Right atrium auricular region (tissue), 2 donors: ENCODE results near the gene SPRED3. TPM values are rescaled to one million over a fixed set of nuclear protein-coding genes. Genes with fewer than 3 reads are reported as not detected.

Source experiments
- DNase-seq: peaks from one replicate; pipeline ENCODE4 v3.0.0-alpha.2; 2019; ENCODE audit warnings: low spot score
- H3K27ac ChIP-seq, 2 donors: fragments of 200-600 bp; sonication (generic); 1 replicate in 1 of 2; 2 replicates in 1 of 2; pipeline ENCODE4 v1.5.1; 2016 to 2019
- H3K27me3 ChIP-seq, 2 donors: fragments of 200-600 bp; sonication (generic); one replicate each; pipeline versions ENCODE4 v1.5.1 to v1.6.0; 2017 to 2019
- H3K36me3 ChIP-seq: fragments of 200-600 bp; sonication (generic); one replicate; pipeline ENCODE4 v1.5.1; 2016
- H3K4me1 ChIP-seq, 2 donors: fragments of 200-600 bp; sonication (generic); one replicate each; pipeline versions ENCODE4 v1.5.1 to v1.6.0; 2017 to 2019
- H3K4me3 ChIP-seq, 2 donors: fragments of 200-600 bp; sonication (generic); 1 replicate in 1 of 2; 2 replicates in 1 of 2; pipeline ENCODE4 v1.5.1; 2017 to 2019; ENCODE audit warnings: mild to moderate bottlenecking in 1 of 2, moderate library complexity in 1 of 2
- H3K9me3 ChIP-seq, 2 donors: fragments of 200-600 bp; sonication (generic); one replicate each; pipeline ENCODE4 v1.5.1; 2019
- total RNA-seq, 2 donors: library from RNA; depleted of rRNA; stranded (reverse); fragments of >200 nt; gene quantifications; one replicate each; pipeline ENCODE4 v1.1.0, GENCODE V29; 2016
- TF ChIP-seq, protein P1 (sequence below), 2 donors: fragments of 200-600 bp; sonication (generic); IDR thresholded peaks; one replicate each; pipeline ENCODE4 v1.5.1; 2019; ENCODE audit warnings: antibody characterized with exemption in 2 of 2

The SPRED3 gene
- total RNA-seq, 2 donors from 2014 or later = 0.56 to 0.67 TPM

DNA sequence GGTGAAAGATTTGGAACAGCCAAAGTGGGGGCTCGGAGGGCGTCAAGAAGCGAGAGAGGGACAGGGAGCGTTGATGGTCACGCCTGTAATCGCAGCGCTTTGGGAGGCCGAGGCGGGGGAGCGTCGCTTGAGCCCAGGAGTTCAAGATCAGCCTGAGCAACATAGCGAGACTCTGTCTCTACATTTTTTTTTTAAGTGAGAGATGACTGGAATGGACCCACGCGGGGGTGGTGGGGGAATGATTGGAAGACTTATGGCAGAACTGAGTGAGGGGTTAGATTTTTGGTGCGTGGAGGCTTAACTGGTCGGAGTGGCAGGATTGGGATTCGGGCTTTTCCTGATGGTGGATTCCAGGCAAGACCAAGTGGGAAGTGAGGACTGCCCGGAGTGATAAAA, 13.4 kb upstream of the SPRED3 start:
- TF ChIP-seq, protein P1, sequence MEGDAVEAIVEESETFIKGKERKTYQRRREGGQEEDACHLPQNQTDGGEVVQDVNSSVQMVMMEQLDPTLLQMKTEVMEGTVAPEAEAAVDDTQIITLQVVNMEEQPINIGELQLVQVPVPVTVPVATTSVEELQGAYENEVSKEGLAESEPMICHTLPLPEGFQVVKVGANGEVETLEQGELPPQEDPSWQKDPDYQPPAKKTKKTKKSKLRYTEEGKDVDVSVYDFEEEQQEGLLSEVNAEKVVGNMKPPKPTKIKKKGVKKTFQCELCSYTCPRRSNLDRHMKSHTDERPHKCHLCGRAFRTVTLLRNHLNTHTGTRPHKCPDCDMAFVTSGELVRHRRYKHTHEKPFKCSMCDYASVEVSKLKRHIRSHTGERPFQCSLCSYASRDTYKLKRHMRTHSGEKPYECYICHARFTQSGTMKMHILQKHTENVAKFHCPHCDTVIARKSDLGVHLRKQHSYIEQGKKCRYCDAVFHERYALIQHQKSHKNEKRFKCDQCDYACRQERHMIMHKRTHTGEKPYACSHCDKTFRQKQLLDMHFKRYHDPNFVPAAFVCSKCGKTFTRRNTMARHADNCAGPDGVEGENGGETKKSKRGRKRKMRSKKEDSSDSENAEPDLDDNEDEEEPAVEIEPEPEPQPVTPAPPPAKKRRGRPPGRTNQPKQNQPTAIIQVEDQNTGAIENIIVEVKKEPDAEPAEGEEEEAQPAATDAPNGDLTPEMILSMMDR (IDR thresholded peaks at IDR 0.05) = no peak
- peak overlapping the region; percentile 82 to 91 for H3K4me3 ChIP-seq
- no peaks in the 10 kb centered on the region for H3K9me3 ChIP-seq
- H3K4me1 ChIP-seq = peaks cover 0 to 28% of the 10 kb centered on the region in 2 donors
- H3K27me3 ChIP-seq = no peaks in the 10 kb centered on the region
- DNase-seq = no peak
- peaks cover 34% of the 10 kb centered on the region for H3K36me3 ChIP-seq
- H3K27ac ChIP-seq = peak overlapping the region; percentile 91 to 92

DNA sequence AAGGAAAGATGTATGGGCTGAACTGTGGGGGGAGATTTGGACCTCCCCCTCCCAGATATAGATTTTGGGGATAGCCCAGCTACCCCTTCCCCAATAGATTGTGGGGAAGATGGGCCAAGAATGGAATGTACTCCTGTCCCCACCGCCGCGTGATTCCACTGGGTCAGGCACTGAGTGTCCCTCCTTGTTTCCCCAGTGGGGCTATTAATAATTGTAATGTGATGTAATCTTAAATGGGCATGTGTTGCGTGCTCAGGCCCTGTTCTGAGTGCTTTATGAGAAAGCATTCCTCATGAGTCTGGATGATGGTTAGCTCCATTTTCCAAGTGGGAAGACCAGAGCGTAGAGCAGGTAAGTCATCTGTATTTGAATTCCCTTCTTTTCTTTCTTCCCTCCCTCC, 12.7 kb upstream of the SPRED3 start:
- peaks cover 0 to 28% of the 10 kb centered on the region in 2 donors for H3K4me1 ChIP-seq
- TF ChIP-seq, protein P1 (IDR thresholded peaks at IDR 0.05) = no peak
- H3K27ac ChIP-seq = peak overlapping the region; percentile 91 to 92
- H3K27me3 ChIP-seq = no peaks in the 10 kb centered on the region
- H3K4me3 ChIP-seq = peak overlapping the region; percentile 82 to 91
- peaks cover 40% of the 10 kb centered on the region for H3K36me3 ChIP-seq
- no peaks in the 10 kb centered on the region for H3K9me3 ChIP-seq
- no peak for DNase-seq

DNA sequence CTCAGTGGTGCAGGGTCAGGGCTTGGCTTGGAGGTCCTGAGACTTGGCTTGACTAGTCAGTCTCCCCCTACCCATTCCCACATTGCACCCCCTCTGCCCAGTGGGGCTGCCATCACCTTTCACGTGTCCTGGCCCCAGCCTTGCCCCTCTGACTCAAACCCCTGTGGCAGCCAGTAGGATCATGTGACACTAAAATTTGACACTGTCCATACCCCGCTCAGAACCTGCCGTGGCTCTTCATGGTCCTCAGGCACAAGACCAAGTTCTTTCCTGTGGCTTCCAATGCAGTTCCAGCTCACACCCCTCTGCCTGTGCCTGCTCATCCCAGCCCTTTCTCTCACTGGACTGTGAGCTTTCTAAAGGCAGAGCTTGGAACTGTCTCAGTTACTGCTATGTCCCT, 11.9 kb upstream of the SPRED3 start:
- H3K27me3 ChIP-seq = no peaks in the 10 kb centered on the region
- DNase-seq = no peak
- H3K27ac ChIP-seq = peak overlapping the region; percentile 91 to 92
- no peak overlapping the region for H3K4me3 ChIP-seq
- H3K4me1 ChIP-seq = peaks cover 0 to 28% of the 10 kb centered on the region in 2 donors
- TF ChIP-seq, protein P1 (IDR thresholded peaks at IDR 0.05) = no peak
- H3K9me3 ChIP-seq = no peaks in the 10 kb centered on the region
- H3K36me3 ChIP-seq = peaks cover 49% of the 10 kb centered on the region

DNA sequence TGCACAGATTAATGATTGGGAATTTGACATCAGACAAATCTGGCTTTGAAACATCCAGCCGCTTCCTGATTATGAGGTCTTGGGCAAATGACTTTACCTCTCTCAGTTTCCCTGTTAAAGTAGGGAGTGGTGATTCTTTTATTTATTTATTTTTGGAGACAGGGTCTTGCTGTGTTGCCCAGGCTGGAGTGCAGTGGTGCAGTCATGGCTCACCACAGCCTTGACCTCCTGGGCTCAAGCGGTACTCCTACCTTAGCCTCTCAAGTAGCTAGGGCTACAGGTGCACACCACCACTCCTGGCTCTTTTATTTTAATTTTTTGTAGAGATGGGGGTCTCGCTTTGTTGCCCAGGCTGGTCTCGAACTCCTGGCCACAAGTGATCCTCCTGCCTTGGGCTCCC, 11.4 kb upstream of the SPRED3 start:
- Histone ChIP-seq H3K4me3 (no peak overlapping the region), H3K27me3 (no peaks in the 10 kb centered on the region), H3K4me1 (peaks cover 0 to 28% of the 10 kb centered on the region in 2 donors), H3K36me3 (peaks cover 53% of the 10 kb centered on the region), H3K9me3 (no peaks in the 10 kb centered on the region), H3K27ac (peak overlapping the region in 1 of 2 donors; percentile 92)
- no peak for DNase-seq
- TF ChIP-seq, protein P1 (IDR thresholded peaks at IDR 0.05) = no peak

DNA sequence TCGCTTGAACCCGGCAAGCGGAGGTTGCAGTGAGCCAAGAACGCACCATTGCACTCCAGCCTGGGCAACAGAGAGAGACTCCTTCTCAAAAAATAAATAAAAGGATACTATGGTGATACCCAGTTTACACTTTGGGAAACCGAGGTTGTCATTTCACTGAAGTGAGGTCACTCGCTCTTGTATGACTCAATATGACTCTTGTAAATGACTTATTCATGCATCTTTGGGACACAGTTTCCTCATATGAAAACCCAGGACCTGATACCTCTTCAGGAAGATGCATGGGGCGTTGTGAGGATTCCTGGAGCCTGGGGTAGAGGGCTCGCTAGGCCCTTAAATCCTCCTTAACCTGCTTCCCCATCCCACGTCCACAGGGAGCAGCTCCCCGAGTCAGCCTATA, 9.6 kb upstream of the SPRED3 start:
- Histone ChIP-seq H3K36me3 (peaks cover 72% of the 10 kb centered on the region), H3K27me3 (no peaks in the 10 kb centered on the region), H3K9me3 (no peaks in the 10 kb centered on the region), H3K4me1 (peaks cover 0 to 26% of the 10 kb centered on the region in 2 donors), H3K27ac (no peak overlapping the region), H3K4me3 (no peak overlapping the region)
- TF ChIP-seq, protein P1 (IDR thresholded peaks at IDR 0.05) = no peak
- DNase-seq = no peak

DNA sequence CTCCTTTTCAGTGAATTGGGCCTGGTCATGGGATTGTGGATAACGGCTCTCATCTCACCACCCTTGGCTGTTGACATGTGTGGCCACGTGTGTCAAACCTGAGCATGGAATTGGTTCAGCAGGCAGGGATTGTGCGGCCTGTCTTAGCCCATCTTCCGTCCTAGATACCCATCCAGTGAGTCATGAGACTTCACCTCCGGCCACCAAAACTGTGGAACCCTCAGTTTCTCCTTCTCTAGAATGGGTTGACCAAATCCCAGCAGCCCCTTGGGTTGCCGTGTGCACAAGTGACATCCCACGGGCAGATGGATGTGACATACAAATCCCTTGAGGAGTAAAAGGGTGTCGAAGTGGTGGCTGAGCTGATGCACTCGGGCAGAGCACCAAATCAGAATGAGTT, 7.4 kb upstream of the SPRED3 start:
- Histone ChIP-seq H3K36me3 (peaks cover 83% of the 10 kb centered on the region), H3K27me3 (no peaks in the 10 kb centered on the region), H3K9me3 (no peaks in the 10 kb centered on the region), H3K27ac (no peak overlapping the region), H3K4me1 (peaks cover 0 to 17% of the 10 kb centered on the region in 2 donors), H3K4me3 (no peak overlapping the region)
- no peak for DNase-seq
- TF ChIP-seq, protein P1 (IDR thresholded peaks at IDR 0.05) = no peak
